HG03060 (cell line): ENCODE results near the gene FBXO47.
"Not testable (repeated sequence)": the region's sequence is repeated elsewhere in the genome, so short reads cannot be mapped to it uniquely, and the experiment has no call there.

Source experiments
- ATAC-seq: cut with Tn5 transposase; IDR thresholded peaks from one replicate; pipeline ENCODE4 v1.9.1; 2021; ENCODE audit warnings: low read depth, moderate number of reproducible peaks; ENCODE audit not compliant: unreplicated experiment

Gene FBXO47

GRCh38 chr17:38925263-38925995 lies 41.8 kb downstream of the FBXO47 start, which contains the start of gene LASP1NB:
Gene LASP1NB, plus strand, starts transcription at chr17:38925614.
- no peak for ATAC-seq

- ATAC-seq = no peak
Measured at GRCh38 chr17:38922538-38923297, 44.5 kb downstream of the FBXO47 start.

DNA sequence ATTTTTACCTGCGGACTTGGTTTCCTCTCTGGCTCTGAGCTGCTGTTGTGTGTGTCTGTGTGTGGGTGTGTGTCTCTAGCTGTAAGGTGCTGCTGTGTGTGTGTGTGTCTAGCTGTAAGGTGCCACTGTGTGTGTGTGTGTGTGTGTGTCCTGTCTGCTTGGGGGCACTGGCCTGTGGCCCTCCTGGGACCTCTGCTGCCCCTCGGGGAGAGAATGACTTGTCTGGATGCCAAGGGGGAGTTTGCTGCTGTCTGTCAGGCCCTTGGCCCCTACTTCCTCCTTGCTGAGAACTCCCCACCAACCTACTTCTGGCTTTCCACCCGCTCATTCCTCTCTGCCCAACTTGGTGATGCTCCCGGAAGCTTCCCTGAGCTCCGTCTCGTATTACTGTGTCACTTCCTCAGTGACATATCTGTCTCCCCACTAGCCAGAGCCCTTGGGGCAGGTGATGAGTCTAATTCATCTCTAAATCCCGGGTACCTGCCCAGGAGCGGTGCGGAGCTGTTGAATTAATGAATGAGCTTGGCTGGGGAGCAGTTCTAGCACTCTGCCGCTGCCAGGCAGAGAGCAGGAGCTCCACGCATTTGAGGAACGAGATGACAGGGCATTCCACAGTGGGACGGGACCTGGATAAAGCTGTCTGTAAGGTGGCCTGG lies 45.3 kb downstream of the FBXO47 start:
- no peak for ATAC-seq

- no peak for ATAC-seq
Measured at GRCh38 chr17:38920374-38921291, 46.6 kb downstream of the FBXO47 start.

DNA sequence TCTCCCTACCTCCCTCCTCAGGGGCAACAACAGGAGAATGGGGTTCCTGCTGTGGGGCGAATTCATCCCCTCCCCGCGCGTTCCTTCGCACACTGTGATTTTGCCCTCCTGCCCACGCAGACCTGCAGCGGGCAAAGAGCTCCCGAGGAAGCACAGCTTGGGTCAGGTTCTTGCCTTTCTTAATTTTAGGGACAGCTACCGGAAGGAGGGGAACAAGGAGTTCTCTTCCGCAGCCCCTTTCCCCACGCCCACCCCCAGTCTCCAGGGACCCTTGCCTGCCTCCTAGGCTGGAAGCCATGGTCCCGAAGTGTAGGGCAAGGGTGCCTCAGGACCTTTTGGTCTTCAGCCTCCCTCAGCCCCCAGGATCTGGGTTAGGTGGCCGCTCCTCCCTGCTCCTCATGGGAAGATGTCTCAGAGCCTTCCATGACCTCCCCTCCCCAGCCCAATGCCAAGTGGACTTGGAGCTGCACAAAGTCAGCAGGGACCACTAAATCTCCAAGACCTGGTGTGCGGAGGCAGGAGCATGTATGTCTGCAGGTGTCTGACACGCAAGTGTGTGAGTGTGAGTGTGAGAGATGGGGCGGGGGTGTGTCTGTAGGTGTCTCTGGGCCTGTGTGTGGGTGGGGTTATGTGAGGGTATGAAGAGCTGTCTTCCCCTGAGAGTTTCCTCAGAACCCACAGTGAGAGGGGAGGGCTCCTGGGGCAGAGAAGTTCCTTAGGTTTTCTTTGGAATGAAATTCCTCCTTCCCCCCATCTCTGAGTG lies 47.7 kb downstream of the FBXO47 start:
- no peak for ATAC-seq

GRCh38 chr17:38918916-38919315 lies 48.3 kb downstream of the FBXO47 start:
- ATAC-seq = no peak

GRCh38 chr17:38918129-38918913 lies 48.9 kb downstream of the FBXO47 start:
- ATAC-seq = no peak

DNA sequence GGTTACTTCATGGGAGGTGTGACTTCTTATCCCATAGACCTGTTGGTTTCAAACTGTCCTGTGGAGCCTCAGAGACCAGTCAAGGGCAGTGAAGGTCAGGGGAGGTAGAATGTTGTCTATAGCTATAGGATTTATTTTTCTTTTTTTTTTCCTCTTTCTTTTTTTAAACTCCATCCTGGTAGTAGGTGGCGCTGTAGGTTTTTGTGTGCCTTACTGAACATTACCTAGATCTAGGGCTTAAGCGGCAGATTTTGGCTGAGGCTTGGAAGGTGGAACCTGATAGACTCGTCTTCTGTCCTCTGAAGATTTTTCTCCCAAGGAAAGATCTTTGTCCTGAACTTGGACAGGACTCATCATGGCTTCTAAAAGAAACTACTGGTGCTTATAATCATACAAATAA lies 49.9 kb downstream of the FBXO47 start:
- ATAC-seq = no peak

DNA sequence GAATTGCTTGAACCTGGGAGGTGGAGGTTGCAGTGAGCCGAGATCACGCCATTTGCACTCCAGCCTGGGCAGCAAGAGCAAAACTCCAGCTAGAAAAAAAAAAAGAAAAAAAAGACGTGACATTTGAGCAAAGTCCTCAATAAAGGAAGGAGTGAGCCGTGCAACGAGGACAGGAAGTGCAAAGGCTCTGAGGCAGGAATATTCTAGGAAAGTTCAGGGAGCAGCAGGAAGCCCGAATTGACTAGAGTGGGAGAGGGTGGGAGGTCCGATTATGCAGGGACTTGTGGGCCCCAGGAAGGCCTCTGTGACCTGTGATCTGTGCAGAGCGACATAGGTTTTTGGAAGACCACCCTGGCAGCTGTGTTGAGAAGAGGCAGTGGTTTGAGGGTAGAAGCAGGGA lies 50.4 kb downstream of the FBXO47 start:
- ATAC-seq = no peak

DNA sequence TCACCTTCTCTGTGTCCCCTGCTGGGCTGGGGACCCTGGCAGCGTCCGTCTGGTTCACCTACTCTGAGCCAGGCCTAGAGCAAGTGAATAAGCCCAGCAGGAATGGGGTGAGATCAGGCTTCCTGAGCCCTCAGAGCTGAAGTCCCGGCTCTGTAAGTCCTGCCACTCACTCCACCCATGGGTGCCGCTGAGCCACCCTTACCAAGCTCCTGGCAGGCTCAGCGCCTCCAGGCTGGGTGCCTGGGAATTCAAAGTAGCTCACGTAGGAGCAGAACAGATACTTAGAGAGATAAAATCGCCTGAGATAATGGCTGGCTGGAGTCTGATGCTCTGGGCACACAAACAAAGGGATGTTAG lies 51.6 kb downstream of the FBXO47 start:
- no peak for ATAC-seq

- ATAC-seq = no peak
Measured at GRCh38 chr17:38914741-38915638, 52.2 kb downstream of the FBXO47 start.

DNA sequence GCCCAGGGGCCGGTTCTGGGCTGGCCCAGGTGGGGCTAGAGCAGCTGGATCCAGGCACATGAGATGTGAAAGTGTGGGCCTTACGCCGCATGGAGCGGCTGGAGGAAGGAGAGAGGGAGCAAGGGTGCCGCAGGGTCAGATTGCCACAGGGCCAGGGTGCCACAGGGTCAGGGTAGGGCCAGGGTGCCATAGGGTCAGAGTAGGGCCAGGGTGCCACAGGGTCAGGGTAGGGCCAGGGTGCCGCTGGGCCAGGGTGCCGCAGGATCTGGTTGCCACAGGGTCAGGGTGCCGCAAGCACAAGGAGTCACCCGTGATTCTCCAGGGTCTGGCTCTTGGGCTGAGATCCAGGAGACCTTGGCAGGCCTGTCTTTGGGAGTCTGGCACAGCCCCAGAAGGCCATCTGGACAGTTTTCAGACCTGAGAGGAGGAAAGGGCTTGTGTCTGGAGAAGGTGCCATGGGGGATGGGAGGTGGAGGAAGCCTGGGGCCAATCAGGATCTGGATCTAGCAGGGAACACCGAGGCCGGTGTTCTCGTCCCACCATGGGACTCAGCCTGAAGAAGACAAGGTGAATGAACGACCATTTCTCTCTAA lies 54.9 kb downstream of the FBXO47 start:
- ATAC-seq = no peak

DNA sequence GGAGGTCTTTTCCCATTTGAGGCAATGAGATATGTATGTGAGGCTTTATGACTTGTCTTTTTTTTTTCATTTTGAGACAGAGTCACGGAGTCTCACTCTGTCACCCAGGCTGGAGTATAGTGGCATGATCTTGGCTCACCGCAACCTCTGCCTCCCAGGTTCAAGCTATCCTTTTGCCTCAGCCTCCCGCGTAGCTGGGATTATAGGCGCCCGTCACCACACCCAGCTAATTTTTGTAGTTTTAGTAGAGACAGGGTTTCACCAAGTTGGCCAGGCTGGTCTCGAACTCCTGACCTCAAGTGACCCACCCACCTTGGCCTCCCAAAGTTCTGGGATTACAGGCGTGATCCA lies 55.5 kb downstream of the FBXO47 start:
- ATAC-seq = not testable (repeated sequence)

GRCh38 chr17:38911081-38911730 lies 56.0 kb downstream of the FBXO47 start:
- ATAC-seq = no peak

GRCh38 chr17:38910325-38910724 lies 56.9 kb downstream of the FBXO47 start:
- no peak for ATAC-seq

DNA sequence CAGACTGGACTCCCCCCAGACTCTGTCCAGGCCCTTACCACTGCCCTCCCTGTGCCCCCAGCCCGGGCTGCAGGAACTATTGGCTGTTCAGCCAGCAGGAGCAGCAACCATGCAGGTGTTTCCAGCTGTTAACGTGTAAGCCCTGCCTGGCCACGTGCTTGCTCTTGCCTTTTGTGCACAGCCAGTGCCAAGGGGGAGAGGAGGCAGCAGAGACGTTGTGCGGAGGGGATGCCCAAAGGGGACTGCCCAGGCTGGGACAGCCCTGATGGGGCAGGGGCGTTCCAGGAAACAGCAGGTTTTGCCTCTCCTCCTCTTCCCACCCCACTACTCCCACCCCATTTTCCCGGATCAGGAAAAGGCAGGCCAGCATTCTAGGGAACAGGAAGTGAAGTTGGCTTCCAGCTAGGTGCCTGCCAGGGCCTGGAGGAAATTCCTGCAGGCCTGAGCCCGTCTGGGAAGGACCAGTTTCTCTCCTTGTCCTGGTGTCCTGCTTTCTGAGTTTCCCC lies 58.5 kb downstream of the FBXO47 start:
- ATAC-seq = no peak
